Neural progenitor cell (in vitro differentiated cells): ENCODE results near the gene HELZ2. TPM values are rescaled to one million over a fixed set of nuclear protein-coding genes. Genes with fewer than 3 reads are reported as not detected.

ENCODE experiments used
- DNase-seq: peaks from one replicate; pipeline ENCODE4 v3.0.0-alpha.2; 2016; ENCODE audit warnings: low spot score
- H2AFZ ChIP-seq: fragments of 200-600 bp; sonication (generic); replicated peaks from 2 replicates; pipeline ENCODE4 v1.6.1; 2016; ENCODE audit warnings: antibody characterized with exemption
- H3F3A ChIP-seq: fragments of 200-600 bp; sonication (generic); 2 replicates; pipeline ENCODE4 v1.6.1; 2016; ENCODE audit warnings: antibody characterized with exemption, low read depth
- H3K27ac ChIP-seq: fragments of 200-600 bp; sonication (generic); 2 replicates; pipeline ENCODE4 v1.5.1; 2016; ENCODE audit warnings: mild to moderate bottlenecking
- H3K27me3 ChIP-seq: fragments of 200-600 bp; sonication (generic); 2 replicates; pipeline ENCODE4 v1.6.1; 2016; ENCODE audit warnings: mild to moderate bottlenecking, moderate library complexity
- H3K36me3 ChIP-seq: fragments of 200-600 bp; sonication (generic); 2 replicates; pipeline ENCODE4 v1.5.1; 2016
- H3K4me1 ChIP-seq: fragments of 200-600 bp; sonication (generic); 2 replicates; pipeline ENCODE4 v1.6.1; 2016; ENCODE audit warnings: mixed run types
- H3K4me2 ChIP-seq: fragments of 200-600 bp; sonication (generic); 2 replicates; pipeline ENCODE4 v1.6.1; 2016
- H3K4me3 ChIP-seq: fragments of 200-600 bp; sonication (generic); 2 replicates; pipeline ENCODE4 v1.5.1; 2016
- H3K79me2 ChIP-seq: fragments of 200-600 bp; sonication (generic); 2 replicates; pipeline ENCODE4 v1.6.1; 2016; ENCODE audit warnings: low read depth
- H3K9ac ChIP-seq: fragments of 200-600 bp; sonication (generic); 2 replicates; pipeline ENCODE4 v1.6.1; 2016
- H3K9me3 ChIP-seq: fragments of 200-600 bp; sonication (generic); 2 replicates; pipeline ENCODE4 v1.5.1; 2016; ENCODE audit warnings: low read depth
- H4K20me1 ChIP-seq: fragments of 200-600 bp; sonication (generic); 2 replicates; pipeline ENCODE4 v1.6.1; 2016; ENCODE audit warnings: low read depth
- H3K27ac Mint-ChIP-seq: 3 replicates; pipeline ENCODE4 v1.8.0; 2021; ENCODE audit warnings: mixed read lengths
- H3K27me3 Mint-ChIP-seq: 2 replicates; pipeline ENCODE4 v1.8.0; 2022; ENCODE audit warnings: low read depth, mild to moderate bottlenecking, inconsistent platforms, moderate library complexity, mixed read lengths; ENCODE audit not compliant: insufficient read depth
- H3K36me3 Mint-ChIP-seq: 3 replicates; pipeline ENCODE4 v1.8.0; 2021; ENCODE audit warnings: mixed read lengths
- H3K4me1 Mint-ChIP-seq: 3 replicates; pipeline ENCODE4 v1.8.0; 2021; ENCODE audit warnings: mixed read lengths
- H3K4me3 Mint-ChIP-seq: 3 replicates; pipeline ENCODE4 v1.8.0; 2021; ENCODE audit warnings: mild to moderate bottlenecking, moderate library complexity, mixed read lengths
- H3K9me3 Mint-ChIP-seq: 3 replicates; pipeline ENCODE4 v1.8.0; 2020; ENCODE audit warnings: mixed read lengths
- CTCF ChIP-seq: fragments of 200-600 bp; sonication (generic); IDR thresholded peaks from 2 replicates; pipeline ENCODE4 v1.5.1; 2017; ENCODE audit warnings: antibody characterized with exemption, mild to moderate bottlenecking
- EZH2 ChIP-seq: fragments of 200-600 bp; sonication (generic); IDR thresholded peaks from 2 replicates; pipeline ENCODE4 v1.6.1; 2017; ENCODE audit warnings: antibody characterized with exemption, mild to moderate bottlenecking, moderate library complexity
- EZH2phosphoT487 ChIP-seq: fragments of 200-600 bp; sonication (generic); IDR thresholded peaks from 2 replicates; pipeline ENCODE4 v1.6.1; 2017; ENCODE audit warnings: antibody characterized with exemption
- total RNA-seq: library from RNA; depleted of rRNA; stranded (reverse); fragments of >200 nt; gene quantifications from 2 replicates; pipeline ENCODE4 v1.2.3, GENCODE V29; 2015; ENCODE audit warnings: low replicate concordance

HELZ2 gene
- total RNA-seq, 1 donor from 2014 or later = 2.9 TPM

- Mint-ChIP-seq H3K36me3 (no peaks in the 10 kb centered on the region), H3K9me3 (no peaks in the 10 kb centered on the region), H3K4me3 (no peak overlapping the region), H3K27me3 (peaks cover 3% of the 10 kb centered on the region), H3K4me1 (no peaks in the 10 kb centered on the region), H3K27ac (no peak overlapping the region)
- TF ChIP-seq CTCF (no peak), EZH2phosphoT487 (no peak), EZH2 (no peak)
- H2AFZ ChIP-seq = no peak overlapping the region
- H3F3A ChIP-seq = no peaks in the 10 kb centered on the region
- no peaks in the 10 kb centered on the region for H3K36me3 ChIP-seq
- H3K9ac ChIP-seq = no peak overlapping the region
- no peaks in the 10 kb centered on the region for H3K9me3 ChIP-seq
- no peaks in the 10 kb centered on the region for H3K79me2 ChIP-seq
- no peaks in the 10 kb centered on the region for H3K4me1 ChIP-seq
- H3K27ac ChIP-seq = no peak overlapping the region
- no peak overlapping the region for H3K4me2 ChIP-seq
- no peaks in the 10 kb centered on the region for H3K27me3 ChIP-seq
- H4K20me1 ChIP-seq = no peaks in the 10 kb centered on the region
- no peak overlapping the region for H3K4me3 ChIP-seq
- DNase-seq = no peak
These were observed 6.5 kb downstream of the HELZ2 start for GRCh38 chr20:63567386-63568169.

GRCh38 chr20:63567136-63567385 lies 7.0 kb downstream of the HELZ2 start:
- no peaks in the 10 kb centered on the region for H3K36me3 ChIP-seq

GRCh38 chr20:63566395-63567135 lies 7.5 kb downstream of the HELZ2 start:
- Histone ChIP-seq H3F3A (no peaks in the 10 kb centered on the region), H3K9me3 (no peaks in the 10 kb centered on the region), H4K20me1 (no peaks in the 10 kb centered on the region), H2AFZ (no peak overlapping the region), H3K36me3 (no peaks in the 10 kb centered on the region), H3K79me2 (no peaks in the 10 kb centered on the region), H3K4me1 (no peaks in the 10 kb centered on the region), H3K4me3 (no peak overlapping the region), H3K27me3 (no peaks in the 10 kb centered on the region), H3K27ac (no peak overlapping the region), H3K9ac (no peak overlapping the region), H3K4me2 (no peak overlapping the region)
- TF ChIP-seq EZH2 (no peak), CTCF (no peak), EZH2phosphoT487 (no peak)
- H3K4me3 Mint-ChIP-seq = no peak overlapping the region
- H3K9me3 Mint-ChIP-seq = no peaks in the 10 kb centered on the region
- H3K36me3 Mint-ChIP-seq = no peaks in the 10 kb centered on the region
- H3K27me3 Mint-ChIP-seq = peaks cover 3% of the 10 kb centered on the region
- no peak overlapping the region for H3K27ac Mint-ChIP-seq
- DNase-seq = no peak
- H3K4me1 Mint-ChIP-seq = no peaks in the 10 kb centered on the region

More at GRCh38 chr20:63567136-63567385, 7.0 kb downstream of the HELZ2 start:
- Histone ChIP-seq H3K27me3 (no peaks in the 10 kb centered on the region), H3F3A (no peaks in the 10 kb centered on the region), H3K9me3 (no peaks in the 10 kb centered on the region), H4K20me1 (no peaks in the 10 kb centered on the region), H3K4me3 (no peak overlapping the region), H2AFZ (no peak overlapping the region), H3K9ac (no peak overlapping the region), H3K4me1 (no peaks in the 10 kb centered on the region), H3K79me2 (no peaks in the 10 kb centered on the region), H3K27ac (no peak overlapping the region), H3K4me2 (no peak overlapping the region)
- Mint-ChIP-seq H3K27me3 (peaks cover 3% of the 10 kb centered on the region), H3K36me3 (no peaks in the 10 kb centered on the region), H3K9me3 (no peaks in the 10 kb centered on the region), H3K4me1 (no peaks in the 10 kb centered on the region), H3K27ac (no peak overlapping the region), H3K4me3 (no peak overlapping the region)
- DNase-seq = no peak
- no peak for TF ChIP-seq EZH2phosphoT487
- no peak for TF ChIP-seq EZH2
